ENCODE data around the gene LEFTY2. TPM values are rescaled to one million over a fixed set of nuclear protein-coding genes. Genes with fewer than 3 reads are reported as not detected.
A peak's percentile ranks its signal among the peaks of the same experiment; 100 is the strongest.

Gene LEFTY2
- total and polyA plus RNA-seq, 2 donors (not counting 1 experiment from before 2014, with no cell fraction given) = 0.21 TPM; not detected in 1

GRCh38 chr1:225944951-225945350 is 3.9 kb upstream of the LEFTY2 start:
- DNase-seq = peak; percentile 75
- POLR2A ChIA-PET = interaction anchor here (0.6 kb wide), 2 partner anchors 33 to 518 kb away, joined by 4 read pairs; no protein-coding TSS in a partner anchor
- no peak overlapping the region for H3K27ac Mint-ChIP-seq

More at GRCh38 chr1:225944951-225945350, 3.9 kb upstream of the LEFTY2 start:
- no peaks in the 10 kb centered on the region for H3K9me3 Mint-ChIP-seq (ENCODE audit: insufficient read depth)
- peak overlapping the region; percentile 53 for H3K4me2 ChIP-seq (replicated peaks; ENCODE audit: low read depth, low read length, poor library complexity, severe bottlenecking)
- H3K27me3 ChIP-seq (replicated peaks in 1 of 4; ENCODE audit: control extremely low read depth in 1 of 4, control insufficient read depth in 3 of 4, insufficient read depth in 4 of 4, low read length in 3 of 4) = peaks cover 0 to 15% (median 0%) of the 10 kb centered on the region in 4 experiments
- TF ChIP-seq CTCF (IDR thresholded peaks at IDR 0.05) = no peak
- TF ChIP-seq EZH2 (IDR thresholded peaks at IDR 0.05; ENCODE audit: borderline replicate concordance, insufficient read depth, low read depth, low read length, poor library complexity, severe bottlenecking) = no peak
- H3K4me3 Mint-ChIP-seq = no peak overlapping the region
- peak; percentile 85 for ATAC-seq (ENCODE audit: low read depth)
- peaks cover 21% of the 10 kb centered on the region for H3K27me3 Mint-ChIP-seq
- H3K27ac ChIP-seq (ENCODE audit: low read length in 2 of 2) = no peak overlapping the region
- H2AFZ ChIP-seq (ENCODE audit: insufficient read depth, low read depth, low read length, poor library complexity, severe bottlenecking) = no peak overlapping the region
- CTCF ChIA-PET = interaction anchor here (0.7 to 1.4 kb wide), 8 partner anchors 18 to 472 kb away, joined by 3 to 4 read pairs (median 3); partner anchors contain the start of gene SRP9
- H3K36me3 ChIP-seq (replicated peaks in 1 of 2; ENCODE audit: control extremely low read depth in 1 of 2, control insufficient read depth in 1 of 2, extremely low read depth in 1 of 2, insufficient read depth in 2 of 2, low read length in 1 of 2) = no peaks in the 10 kb centered on the region
- H3K9ac ChIP-seq (ENCODE audit: low read length) = no peak overlapping the region
- no peak overlapping the region for H3K4me3 ChIP-seq (ENCODE audit: control extremely low read depth in 1 of 5, extremely low read depth in 1 of 5, insufficient read depth in 1 of 5, low read depth in 2 of 5, low read length in 4 of 5)
- H3K4me1 ChIP-seq (ENCODE audit: control insufficient read depth in 2 of 2, insufficient read depth in 2 of 2, low read length in 2 of 2) = peaks cover 8 to 11% of the 10 kb centered on the region in 2 donors
- H4K20me1 ChIP-seq (ENCODE audit: control insufficient read depth, insufficient read depth, low read length, poor library complexity, severe bottlenecking) = no peaks in the 10 kb centered on the region
- H3K9me3 ChIP-seq (ENCODE audit: control extremely low read depth in 1 of 3, control insufficient read depth in 2 of 3, insufficient read depth in 1 of 3, low read length in 2 of 3) = no peaks in the 10 kb centered on the region
- intact Hi-C loops (cut with micrococcal nuclease) = loop anchor here (1.0 kb wide), 1 partner anchor 48 kb away; no protein-coding TSS in a partner anchor
- WGBS (ENCODE audit: insufficient coverage) = 43% methylated on average over 6 of the region's 7 CpGs
- H3K79me2 ChIP-seq (ENCODE audit: control insufficient read depth, insufficient read depth, low read length) = no peaks in the 10 kb centered on the region
- peaks cover 11% of the 10 kb centered on the region for H3K4me1 Mint-ChIP-seq
